Progenitor cell of endocrine pancreas (in vitro differentiated cells): ENCODE measurements around the gene USP3. TPM values are rescaled to one million over a fixed set of nuclear protein-coding genes. Genes with fewer than 3 reads are reported as not detected.
A peak's percentile ranks its signal among the peaks of the same experiment; 100 is the strongest.
"Not testable (repeated sequence)": the region's sequence is repeated elsewhere in the genome, so short reads cannot be mapped to it uniquely, and the experiment has no call there.

Experiments used
- DNase-seq: peaks from one replicate; pipeline ENCODE4 v3.0.0; 2021; ENCODE audit warnings: low spot score; ENCODE audit not compliant: unreplicated experiment
- H3K27ac Mint-ChIP-seq: 2 replicates; pipeline ENCODE4 v1.8.0; 2021; ENCODE audit warnings: mild to moderate bottlenecking, moderate library complexity, mixed read lengths
- H3K27me3 Mint-ChIP-seq: 2 replicates; pipeline ENCODE4 v1.8.0; 2021; ENCODE audit warnings: mixed read lengths
- H3K36me3 Mint-ChIP-seq: 2 replicates; pipeline ENCODE4 v1.8.0; 2022; ENCODE audit warnings: mixed read lengths; ENCODE audit not compliant: insufficient read depth
- H3K4me1 Mint-ChIP-seq: 2 replicates; pipeline ENCODE4 v1.8.0; 2021; ENCODE audit warnings: low read depth, mixed read lengths
- H3K4me3 Mint-ChIP-seq: 2 replicates; pipeline ENCODE4 v1.8.0; 2021; ENCODE audit warnings: low read depth, mild to moderate bottlenecking, moderate library complexity, mixed read lengths
- H3K9me3 Mint-ChIP-seq: 2 replicates; pipeline ENCODE4 v1.8.0; 2021; ENCODE audit warnings: low read depth, mixed read lengths
- CTCF ChIP-seq: fragments of 200-600 bp; sonication (generic); IDR thresholded peaks from one replicate; pipeline ENCODE4 v1.5.0; 2021; ENCODE audit warnings: antibody characterized with exemption, mild to moderate bottlenecking; ENCODE audit not compliant: unreplicated experiment
- total RNA-seq: library from RNA; stranded (reverse); gene quantifications from 2 replicates; pipeline ENCODE4 v1.2.1, GENCODE V29; 2021

USP3 gene
- total RNA-seq, 1 donor from 2014 or later: 77.0 TPM

GRCh38 chr15:63531586-63531985 is 27.2 kb downstream of the USP3 start:
- Mint-ChIP-seq H3K4me1 (peaks cover 10% of the 10 kb centered on the region), H3K27ac (no peak overlapping the region), H3K36me3 (no peaks in the 10 kb centered on the region), H3K9me3 (no peaks in the 10 kb centered on the region), H3K4me3 (no peak overlapping the region), H3K27me3 (no peaks in the 10 kb centered on the region)
- DNase-seq: no peak
- TF ChIP-seq CTCF: peak; percentile 35

- H3K36me3 Mint-ChIP-seq: no peaks in the 10 kb centered on the region
- DNase-seq: no peak
- no peak for TF ChIP-seq CTCF
- no peak overlapping the region for H3K27ac Mint-ChIP-seq
- H3K4me3 Mint-ChIP-seq: no peak overlapping the region
- H3K4me1 Mint-ChIP-seq: peaks cover 10% of the 10 kb centered on the region
- no peaks in the 10 kb centered on the region for H3K27me3 Mint-ChIP-seq
- no peaks in the 10 kb centered on the region for H3K9me3 Mint-ChIP-seq
These were observed 27.9 kb downstream of the USP3 start for GRCh38 chr15:63532307-63532744.

- H3K27ac Mint-ChIP-seq, H3K27me3 Mint-ChIP-seq, H3K9me3 Mint-ChIP-seq, H3K4me3 Mint-ChIP-seq, DNase-seq, H3K36me3 Mint-ChIP-seq: not testable (repeated sequence)
- H3K4me1 Mint-ChIP-seq: peaks cover 21% of the 10 kb centered on the region
These were observed 30.5 kb downstream of the USP3 start for GRCh38 chr15:63534888-63535287.

GRCh38 chr15:63535689-63536088 is 31.3 kb downstream of the USP3 start:
- no peak for TF ChIP-seq CTCF
- H3K36me3 Mint-ChIP-seq: peaks cover 2% of the 10 kb centered on the region
- no peak for DNase-seq
- no peaks in the 10 kb centered on the region for H3K27me3 Mint-ChIP-seq
- peaks cover 25% of the 10 kb centered on the region for H3K4me1 Mint-ChIP-seq
- H3K27ac Mint-ChIP-seq: no peak overlapping the region
- no peak overlapping the region for H3K4me3 Mint-ChIP-seq
- no peaks in the 10 kb centered on the region for H3K9me3 Mint-ChIP-seq

- no peak for DNase-seq
- H3K9me3 Mint-ChIP-seq: no peaks in the 10 kb centered on the region
- no peaks in the 10 kb centered on the region for H3K27me3 Mint-ChIP-seq
- H3K36me3 Mint-ChIP-seq: peaks cover 3% of the 10 kb centered on the region
- H3K27ac Mint-ChIP-seq: no peak overlapping the region
- H3K4me3 Mint-ChIP-seq: no peak overlapping the region
- peaks cover 24% of the 10 kb centered on the region for H3K4me1 Mint-ChIP-seq
- TF ChIP-seq CTCF: no peak
These were observed 34.5 kb downstream of the USP3 start for GRCh38 chr15:63538876-63539275.

GRCh38 chr15:63539521-63539920 is 35.1 kb downstream of the USP3 start:
- Mint-ChIP-seq H3K9me3 (no peaks in the 10 kb centered on the region), H3K27me3 (no peaks in the 10 kb centered on the region), H3K27ac (no peak overlapping the region), H3K4me3 (no peak overlapping the region), H3K36me3 (peaks cover 3% of the 10 kb centered on the region), H3K4me1 (peaks cover 24% of the 10 kb centered on the region)
- TF ChIP-seq CTCF: no peak
- no peak for DNase-seq
